Neuronal stem cell (in vitro differentiated cells): ENCODE data around the gene PKNOX2.
A peak's percentile ranks its signal among the peaks of the same experiment; 100 is the strongest.

ENCODE experiments used
- DNase-seq: peaks from one replicate; pipeline ENCODE4 v3.0.0-alpha.2; 2013; ENCODE audit warnings: low spot score
- H2AFZ ChIP-seq: one replicate; pipeline ENCODE4 v1.6.1; 2013; ENCODE audit warnings: mild to moderate bottlenecking, low read length, inconsistent platforms
- H2AK5ac ChIP-seq: 2 replicates; pipeline ENCODE4 v1.6.1; 2013; ENCODE audit warnings: low read depth, mild to moderate bottlenecking, inconsistent platforms, low read length, moderate library complexity, mixed read lengths
- H2BK120ac ChIP-seq: 2 replicates; pipeline ENCODE4 v1.6.1; 2013; ENCODE audit warnings: low read depth, mild to moderate bottlenecking, inconsistent platforms, low read length, moderate library complexity, mixed read lengths
- H2BK12ac ChIP-seq: one replicate; pipeline ENCODE4 v1.6.1; 2013; ENCODE audit warnings: low read length, inconsistent platforms
- H2BK15ac ChIP-seq: 2 replicates; pipeline ENCODE4 v1.6.1; 2013; ENCODE audit warnings: mild to moderate bottlenecking, low read length, inconsistent platforms, mixed read lengths
- H2BK5ac ChIP-seq: one replicate; pipeline ENCODE4 v1.6.1; 2013; ENCODE audit warnings: inconsistent platforms, mild to moderate bottlenecking, low read length, moderate library complexity
- H3K14ac ChIP-seq: one replicate; pipeline ENCODE4 v1.6.1; 2013; ENCODE audit warnings: low read length, inconsistent platforms
- H3K18ac ChIP-seq: 2 replicates; pipeline ENCODE4 v1.6.1; 2013; ENCODE audit warnings: low read length, inconsistent platforms
- H3K23ac ChIP-seq: 2 replicates; pipeline ENCODE4 v1.6.1; 2013; ENCODE audit warnings: low read depth, mild to moderate bottlenecking, mixed read lengths, low read length, inconsistent platforms; ENCODE audit not compliant: poor library complexity
- H3K27ac ChIP-seq: replicated peaks from 3 replicates; pipeline ENCODE4 v1.5.1; 2013; ENCODE audit warnings: low read length, inconsistent platforms
- H3K27me3 ChIP-seq, 3 experiments: 2 replicates each; pipeline ENCODE4 v1.6.1; 2013; ENCODE audit warnings: low read length in 3 of 3, mild to moderate bottlenecking in 2 of 3, inconsistent platforms in 1 of 3, low read depth in 1 of 3, mixed read lengths in 1 of 3, moderate library complexity in 1 of 3; ENCODE audit not compliant: control insufficient read depth in 3 of 3, insufficient read depth in 3 of 3
- H3K36me3 ChIP-seq, 2 donors: replicated peaks in 1 of 2; 2 replicates each; pipeline ENCODE4 v1.6.1; 2013; ENCODE audit warnings: low read length in 2 of 2; ENCODE audit not compliant: control insufficient read depth in 2 of 2, insufficient read depth in 2 of 2
- H3K4ac ChIP-seq: 2 replicates; pipeline ENCODE4 v1.6.1; 2013; ENCODE audit warnings: inconsistent platforms, mild to moderate bottlenecking, low read length, moderate library complexity
- H3K4me1 ChIP-seq, 2 donors: 1 replicate in 1 of 2; 2 replicates in 1 of 2; pipeline ENCODE4 v1.6.1; 2013; ENCODE audit warnings: low read length in 2 of 2, low read depth in 1 of 2; ENCODE audit not compliant: control insufficient read depth in 2 of 2, insufficient read depth in 1 of 2
- H3K4me2 ChIP-seq: one replicate; pipeline ENCODE4 v1.6.1; 2013; ENCODE audit warnings: mild to moderate bottlenecking, low read length, inconsistent platforms; ENCODE audit not compliant: insufficient read depth, poor library complexity, severe bottlenecking
- H3K4me3 ChIP-seq, 2 donors: 2 replicates each; pipeline ENCODE4 v1.5.1; 2013; ENCODE audit warnings: low read length in 2 of 2, mild to moderate bottlenecking in 2 of 2, inconsistent platforms in 1 of 2, moderate library complexity in 1 of 2
- H3K79me1 ChIP-seq: one replicate; pipeline ENCODE4 v1.6.1; 2013; ENCODE audit warnings: low read depth, mild to moderate bottlenecking, inconsistent platforms, low read length, moderate library complexity
- H3K9ac ChIP-seq: one replicate; pipeline ENCODE4 v1.6.1; 2013; ENCODE audit warnings: mild to moderate bottlenecking, low read depth, low read length, inconsistent platforms; ENCODE audit not compliant: poor library complexity
- H3K9me3 ChIP-seq, 2 donors: replicated peaks in 1 of 2; 2 replicates each; pipeline versions ENCODE3 to v1.6.1; 2013; ENCODE audit warnings: low read length in 2 of 2, mild to moderate bottlenecking in 2 of 2, inconsistent platforms in 1 of 2, low read depth in 1 of 2, mixed read lengths in 1 of 2, moderate library complexity in 1 of 2; ENCODE audit not compliant: control insufficient read depth in 2 of 2, insufficient read depth in 1 of 2
- H4K8ac ChIP-seq: one replicate; pipeline ENCODE4 v1.6.1; 2013; ENCODE audit warnings: low read depth, mild to moderate bottlenecking, inconsistent platforms, low read length, moderate library complexity
- H4K91ac ChIP-seq: one replicate; pipeline ENCODE4 v1.6.1; 2013; ENCODE audit warnings: low read length, low read depth, mild to moderate bottlenecking, inconsistent platforms; ENCODE audit not compliant: poor library complexity
- WGBS, 2 donors: extraction: QIAGEN DNeasy Blood & Tissue Kit; methylation state at CpG; one replicate each; pipeline ENCODE4 v1.1.7; 2013; ENCODE audit warnings: missing lambda C conversion rate in 2 of 2, mixed read lengths in 1 of 2; ENCODE audit not compliant: insufficient read length in 2 of 2, insufficient replicate concordance in 1 of 2; ENCODE audit errors: extremely low coverage in 2 of 2; 5-methylcytosine and 5-hydroxymethylcytosine counted together

Gene PKNOX2

GRCh38 chr11:125412509-125412908 lies 248.0 kb downstream of the PKNOX2 start:
- Histone ChIP-seq H4K91ac (no peak overlapping the region), H3K4me2 (no peak overlapping the region), H3K4me3 (no peak overlapping the region), H3K9ac (no peak overlapping the region), H4K8ac (no peak overlapping the region), H3K4ac (no peak overlapping the region), H2BK5ac (no peak overlapping the region), H3K27me3 (no peaks in the 10 kb centered on the region), H2AK5ac (no peak overlapping the region), H3K18ac (no peak overlapping the region), H2BK120ac (no peak overlapping the region), H2BK15ac (no peak overlapping the region), H3K14ac (no peak overlapping the region), H3K27ac (no peak overlapping the region), H3K9me3 (peaks cover 0 to 6% of the 10 kb centered on the region in 2 donors), H3K23ac (no peak overlapping the region), H3K4me1 (peaks cover 2 to 24% of the 10 kb centered on the region in 2 donors), H3K36me3 (peaks cover 10 to 62% of the 10 kb centered on the region in 2 donors), H2BK12ac (no peak overlapping the region), H3K79me1 (no peaks in the 10 kb centered on the region), H2AFZ (no peak overlapping the region)
- no peak for DNase-seq
- WGBS, 2 donors = no CpG with 5 or more reads among the region's 7 CpGs

GRCh38 chr11:125413226-125413625 lies 248.7 kb downstream of the PKNOX2 start:
- DNase-seq = no peak
- no peak overlapping the region for H3K4me2 ChIP-seq
- no peak overlapping the region for H3K27ac ChIP-seq
- H3K9me3 ChIP-seq = peaks cover 0 to 6% of the 10 kb centered on the region in 2 donors
- no peak overlapping the region for H2BK15ac ChIP-seq
- H3K4ac ChIP-seq = no peak overlapping the region
- H4K91ac ChIP-seq = peak overlapping the region; percentile 75
- no peak overlapping the region for H4K8ac ChIP-seq
- H3K36me3 ChIP-seq = peaks cover 11 to 68% of the 10 kb centered on the region in 2 donors
- no peak overlapping the region for H2BK120ac ChIP-seq
- H3K79me1 ChIP-seq = no peaks in the 10 kb centered on the region
- no peaks in the 10 kb centered on the region for H3K27me3 ChIP-seq
- H3K18ac ChIP-seq = no peak overlapping the region
- H3K4me1 ChIP-seq = peaks cover 4 to 24% of the 10 kb centered on the region in 2 donors
- no peak overlapping the region for H2BK12ac ChIP-seq
- H2AFZ ChIP-seq = no peak overlapping the region
- no peak overlapping the region for H3K23ac ChIP-seq
- no peak overlapping the region for H3K14ac ChIP-seq
- no peak overlapping the region for H3K4me3 ChIP-seq
- no peak overlapping the region for H2BK5ac ChIP-seq
- WGBS, 2 donors = no CpG with 5 or more reads among the region's 7 CpGs
- H3K9ac ChIP-seq = no peak overlapping the region
- no peak overlapping the region for H2AK5ac ChIP-seq

- Histone ChIP-seq H2BK15ac (no peak overlapping the region), H4K8ac (no peak overlapping the region), H3K18ac (no peak overlapping the region), H2BK12ac (no peak overlapping the region), H3K4ac (no peak overlapping the region), H4K91ac (no peak overlapping the region), H2AK5ac (no peak overlapping the region), H3K23ac (no peak overlapping the region), H3K4me3 (no peak overlapping the region), H3K4me1 (peaks cover 9 to 24% of the 10 kb centered on the region in 2 donors), H3K27me3 (no peaks in the 10 kb centered on the region), H3K27ac (no peak overlapping the region), H2BK120ac (no peak overlapping the region), H3K9ac (no peak overlapping the region), H3K9me3 (peaks cover 0 to 6% of the 10 kb centered on the region in 2 donors), H2AFZ (no peak overlapping the region), H3K4me2 (no peak overlapping the region), H3K14ac (no peak overlapping the region), H2BK5ac (no peak overlapping the region), H3K36me3 (peaks cover 11 to 64% of the 10 kb centered on the region in 2 donors), H3K79me1 (no peaks in the 10 kb centered on the region)
- DNase-seq = no peak
- no CpG with 5 or more reads among the region's 4 CpGs for WGBS, 2 donors
Observed at GRCh38 chr11:125414121-125414520, 249.6 kb downstream of the PKNOX2 start.

- Histone ChIP-seq H2BK15ac (no peak overlapping the region), H3K4me2 (no peak overlapping the region), H3K9me3 (peaks cover 0 to 6% of the 10 kb centered on the region in 2 donors), H3K27ac (no peak overlapping the region), H3K27me3 (no peaks in the 10 kb centered on the region), H3K79me1 (no peaks in the 10 kb centered on the region), H3K18ac (peak overlapping the region; percentile 23), H2AK5ac (no peak overlapping the region), H3K4me3 (no peak overlapping the region), H4K8ac (no peak overlapping the region), H2AFZ (no peak overlapping the region), H2BK12ac (no peak overlapping the region), H2BK5ac (no peak overlapping the region), H2BK120ac (no peak overlapping the region), H3K4ac (no peak overlapping the region), H3K4me1 (peaks cover 0 to 7% of the 10 kb centered on the region in 2 donors), H4K91ac (no peak overlapping the region), H3K36me3 (peaks cover 6 to 59% of the 10 kb centered on the region in 2 donors), H3K23ac (no peak overlapping the region), H3K14ac (no peak overlapping the region), H3K9ac (peak overlapping the region; percentile 9)
- WGBS, 2 donors = no CpG with 5 or more reads among the region's 20 CpGs
- no peak for DNase-seq
Observed at GRCh38 chr11:125416981-125417935, 252.7 kb downstream of the PKNOX2 start.
